Effector memory CD4-positive, alpha-beta T cell (primary cell): ENCODE data around the gene SPEF1.
A peak's percentile ranks its signal among the peaks of the same experiment; 100 is the strongest.

Experiments used
- DNase-seq, 3 donors: peaks; one replicate each; pipeline ENCODE4 v3.0.0-alpha.2; 2020
- H3K27ac ChIP-seq: 2 replicates; pipeline ENCODE4 v1.7.0; 2013; ENCODE audit warnings: mild to moderate bottlenecking, low read length, moderate library complexity; ENCODE audit not compliant: insufficient read depth, poor library complexity, severe bottlenecking
- H3K27me3 ChIP-seq: replicated peaks from 2 replicates; pipeline ENCODE4 v1.7.0; 2013; ENCODE audit warnings: mild to moderate bottlenecking, low read length; ENCODE audit not compliant: insufficient read depth, control insufficient read depth, poor library complexity, severe bottlenecking
- H3K36me3 ChIP-seq: 2 replicates; pipeline ENCODE4 v1.7.0; 2013; ENCODE audit warnings: mild to moderate bottlenecking, low read length, moderate library complexity; ENCODE audit not compliant: control insufficient read depth, insufficient read depth
- H3K4me1 ChIP-seq: 2 replicates; pipeline ENCODE4 v1.7.0; 2013; ENCODE audit warnings: low read length, mild to moderate bottlenecking; ENCODE audit not compliant: control insufficient read depth, insufficient read depth, poor library complexity, severe bottlenecking
- H3K4me3 ChIP-seq: 2 replicates; pipeline ENCODE4 v1.7.0; 2013; ENCODE audit warnings: low read length, low read depth, mild to moderate bottlenecking; ENCODE audit not compliant: insufficient read depth, poor library complexity, severe bottlenecking
- H3K9me3 ChIP-seq: 2 replicates; pipeline ENCODE4 v1.7.0; 2013; ENCODE audit warnings: mild to moderate bottlenecking, low read length, moderate library complexity; ENCODE audit not compliant: control insufficient read depth

Gene SPEF1

DNA sequence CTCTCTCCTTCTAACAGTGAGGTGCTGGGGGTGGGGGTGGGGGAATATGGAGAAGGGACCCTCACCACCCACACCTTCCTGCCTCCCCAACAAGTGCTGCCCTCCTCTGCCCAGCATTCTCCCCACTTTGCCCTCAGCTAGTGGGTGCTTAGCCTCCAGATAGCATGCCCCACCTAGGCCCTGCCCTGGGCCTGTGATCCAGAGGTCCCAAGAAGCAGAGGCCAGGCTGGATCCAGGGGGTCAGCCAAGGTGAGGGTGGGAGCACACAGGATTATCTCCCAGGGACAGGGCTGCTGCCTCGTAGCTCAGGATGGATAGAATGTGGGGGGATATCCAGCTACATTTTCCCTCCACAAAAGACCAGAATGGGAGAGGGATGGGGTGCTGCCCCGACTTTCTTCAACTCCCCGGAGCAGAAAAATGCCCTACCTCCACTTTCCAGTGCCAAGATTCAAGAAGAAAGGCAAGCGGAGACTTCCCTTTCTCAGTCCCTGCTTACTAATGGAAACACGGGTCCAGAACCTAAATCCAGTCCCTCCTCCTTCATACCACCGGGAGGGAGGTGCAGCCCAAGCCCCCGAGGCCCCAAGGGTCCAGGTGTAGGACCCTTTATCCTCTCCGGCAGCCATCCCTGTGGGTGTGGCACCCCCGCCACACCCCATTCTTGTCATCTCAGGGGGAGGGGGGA is 14.7 kb downstream of the SPEF1 start:
- no peaks in the 10 kb centered on the region for H3K9me3 ChIP-seq
- H3K27ac ChIP-seq, result peak overlapping the region; percentile 99

DNA sequence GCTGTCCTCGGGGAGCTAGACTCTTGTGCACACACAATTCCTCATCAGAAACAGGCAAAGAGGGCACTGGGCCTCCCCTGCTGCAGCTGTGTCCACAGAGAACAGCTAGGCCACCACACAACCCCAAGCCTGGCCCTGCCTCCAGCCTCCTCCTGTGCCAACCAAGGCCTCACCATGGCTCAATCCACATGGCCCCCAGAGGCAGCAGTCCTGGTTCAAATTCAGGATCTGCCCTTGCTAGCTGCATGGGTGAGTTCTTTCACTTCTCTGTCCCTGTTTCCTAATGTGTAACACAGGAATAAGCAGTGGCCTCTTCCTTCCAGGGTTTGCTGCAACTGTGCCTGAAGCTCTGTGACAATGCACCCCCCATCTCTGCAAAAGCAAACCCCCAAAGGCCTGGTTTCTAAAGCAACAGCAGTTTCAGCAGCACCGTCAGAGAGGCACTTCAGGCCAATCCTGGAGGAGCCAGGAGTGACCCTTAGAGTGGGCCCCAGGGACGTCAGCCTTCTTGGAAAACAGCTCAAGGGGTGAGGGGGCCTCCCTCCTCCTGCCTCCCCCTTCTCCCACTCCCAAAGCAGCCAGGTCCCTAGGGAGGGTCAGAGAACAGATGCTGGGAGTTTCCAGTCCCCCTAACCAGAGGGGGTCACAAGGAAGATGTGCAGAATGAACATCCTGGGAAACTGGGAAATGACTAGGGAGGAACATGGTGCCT is 15.9 kb downstream of the SPEF1 start:
- Histone ChIP-seq H3K9me3 (no peaks in the 10 kb centered on the region), H3K27ac (no peak overlapping the region), H3K27me3 (no peaks in the 10 kb centered on the region), H3K4me3 (no peak overlapping the region), H3K36me3 (no peaks in the 10 kb centered on the region), H3K4me1 (peaks cover 27% of the 10 kb centered on the region)
- no peak for DNase-seq

More for the DNA sequence above, 14.7 kb downstream of the SPEF1 start:
- H3K36me3 ChIP-seq, result no peaks in the 10 kb centered on the region
- DNase-seq, result no peak
- peaks cover 27% of the 10 kb centered on the region for H3K4me1 ChIP-seq
- H3K4me3 ChIP-seq, result peak overlapping the region; percentile 75
- no peaks in the 10 kb centered on the region for H3K27me3 ChIP-seq

- Histone ChIP-seq H3K27me3 (no peaks in the 10 kb centered on the region), H3K36me3 (no peaks in the 10 kb centered on the region), H3K4me3 (no peak overlapping the region), H3K9me3 (no peaks in the 10 kb centered on the region), H3K27ac (no peak overlapping the region), H3K4me1 (peaks cover 27% of the 10 kb centered on the region)
- no peak for DNase-seq
These were observed 16.6 kb downstream of the SPEF1 start for GRCh38 chr20:3764659-3765058.

- H3K27ac ChIP-seq, result no peak overlapping the region
- H3K9me3 ChIP-seq, result no peaks in the 10 kb centered on the region
- peaks cover 23% of the 10 kb centered on the region for H3K4me1 ChIP-seq
- DNase-seq, result no peak
- H3K36me3 ChIP-seq, result no peaks in the 10 kb centered on the region
- no peak overlapping the region for H3K4me3 ChIP-seq
- H3K27me3 ChIP-seq, result no peaks in the 10 kb centered on the region
These were observed 17.3 kb downstream of the SPEF1 start for GRCh38 chr20:3763671-3764601.

- Histone ChIP-seq H3K9me3 (no peaks in the 10 kb centered on the region), H3K27ac (no peak overlapping the region), H3K27me3 (no peaks in the 10 kb centered on the region), H3K36me3 (no peaks in the 10 kb centered on the region), H3K4me1 (no peaks in the 10 kb centered on the region), H3K4me3 (no peak overlapping the region)
- DNase-seq, result no peak
These were observed 20.4 kb downstream of the SPEF1 start for GRCh38 chr20:3760655-3761348.

- H3K4me1 ChIP-seq, result no peaks in the 10 kb centered on the region
- H3K9me3 ChIP-seq, result no peaks in the 10 kb centered on the region
- H3K27me3 ChIP-seq, result no peaks in the 10 kb centered on the region
- no peak overlapping the region for H3K4me3 ChIP-seq
- H3K27ac ChIP-seq, result no peak overlapping the region
- DNase-seq, result no peak
- H3K36me3 ChIP-seq, result no peaks in the 10 kb centered on the region
These were observed 21.4 kb downstream of the SPEF1 start for GRCh38 chr20:3759884-3760283.

DNA sequence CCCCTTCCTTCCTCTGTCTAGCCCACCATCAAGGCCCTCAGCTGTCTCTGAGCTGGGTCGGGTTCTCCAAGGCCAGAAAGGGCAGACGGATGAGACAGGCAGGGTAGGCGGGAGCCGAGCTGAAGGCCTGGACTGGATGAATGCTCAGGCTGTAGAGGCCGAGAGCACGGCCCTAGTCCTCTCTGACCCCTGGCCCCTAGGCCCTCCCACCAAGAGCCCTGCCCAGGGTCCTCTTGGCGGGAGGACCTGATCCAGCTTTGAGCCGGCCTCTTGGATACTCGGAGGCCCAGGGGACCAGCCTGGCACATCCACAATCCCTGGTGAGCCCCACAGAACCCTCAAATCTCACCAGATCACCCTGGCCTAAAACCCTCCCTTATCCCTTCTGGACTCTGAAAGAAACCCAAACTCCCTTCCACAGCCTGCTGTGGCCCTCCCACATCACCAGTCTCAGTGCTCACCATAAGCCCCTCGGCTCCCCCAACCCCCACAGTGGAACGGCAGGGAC is 21.9 kb downstream of the SPEF1 start:
- Histone ChIP-seq H3K36me3 (no peaks in the 10 kb centered on the region), H3K27me3 (no peaks in the 10 kb centered on the region), H3K4me3 (no peak overlapping the region), H3K9me3 (no peaks in the 10 kb centered on the region), H3K4me1 (no peaks in the 10 kb centered on the region), H3K27ac (no peak overlapping the region)
- DNase-seq, result no peak

DNA sequence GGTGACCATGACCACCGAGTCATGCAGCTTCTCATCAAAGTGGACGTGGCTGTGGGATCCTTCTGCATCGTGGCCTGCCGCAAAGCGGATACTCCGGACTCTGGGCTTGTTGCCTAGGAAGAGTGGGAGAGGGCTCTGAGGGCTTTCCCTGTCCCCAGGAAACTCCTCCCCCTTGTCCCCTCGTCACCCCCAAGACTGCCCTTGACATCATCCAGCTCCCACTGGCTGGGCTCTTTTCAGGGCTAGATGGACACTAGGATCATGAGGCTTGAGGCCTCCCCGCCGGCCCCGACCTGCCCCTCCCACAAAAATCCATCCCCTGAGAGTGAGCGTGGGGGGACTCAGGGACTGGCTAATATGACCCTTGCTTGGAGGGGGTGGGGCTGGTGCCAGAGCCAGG is 22.7 kb downstream of the SPEF1 start:
- DNase-seq, result no peak
- no peak overlapping the region for H3K27ac ChIP-seq
- H3K36me3 ChIP-seq, result no peaks in the 10 kb centered on the region
- H3K27me3 ChIP-seq, result no peaks in the 10 kb centered on the region
- H3K9me3 ChIP-seq, result no peaks in the 10 kb centered on the region
- H3K4me1 ChIP-seq, result no peaks in the 10 kb centered on the region
- no peak overlapping the region for H3K4me3 ChIP-seq

DNA sequence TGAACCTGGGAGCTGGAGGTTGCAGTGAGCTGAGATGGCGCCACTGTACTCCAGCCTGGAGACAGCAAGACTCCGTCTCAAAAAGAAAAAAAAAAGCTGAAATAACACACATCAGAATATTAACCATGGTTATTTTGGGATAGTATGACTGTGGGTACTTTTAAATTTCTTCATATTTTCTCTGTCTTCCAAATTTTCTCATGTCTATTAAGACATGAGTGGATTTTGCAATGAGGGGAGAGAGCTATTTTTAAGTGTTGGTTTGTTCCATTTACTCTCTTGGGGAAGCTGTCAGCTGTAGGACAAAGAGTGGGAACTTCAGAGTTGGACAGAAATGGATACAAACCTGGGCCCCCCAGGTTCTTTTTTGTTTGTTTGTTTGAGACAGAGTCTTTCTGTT is 24.0 kb downstream of the SPEF1 start:
- no peaks in the 10 kb centered on the region for H3K36me3 ChIP-seq
- H3K9me3 ChIP-seq, result no peaks in the 10 kb centered on the region
- no peaks in the 10 kb centered on the region for H3K4me1 ChIP-seq

More for the DNA sequence above, 24.0 kb downstream of the SPEF1 start:
- no peaks in the 10 kb centered on the region for H3K27me3 ChIP-seq
- H3K27ac ChIP-seq, result no peak overlapping the region
- H3K4me3 ChIP-seq, result no peak overlapping the region
- DNase-seq, result no peak
